Right ventricle myocardium superior (tissue), 1 donor: ENCODE measurements around the gene SKI. TPM values are rescaled to one million over a fixed set of nuclear protein-coding genes. Genes with fewer than 3 reads are reported as not detected.

ENCODE experiments used
- ATAC-seq: fragments of 200-7000 bp; cut with Tn5 transposase; one replicate; pipeline ENCODE4 v1.9.1; 2020; ENCODE audit warnings: mild to moderate bottlenecking; ENCODE audit not compliant: poor library complexity
- DNase-seq: peaks from one replicate; pipeline ENCODE4 v3.0.0-alpha.2; 2020
- intact Hi-C: fragments of 100-400 bp; cut with DNase I; formaldehyde crosslinking; loops from one replicate; pipeline ENCODE4 v1.11.2; 2022
- total RNA-seq: library from RNA; stranded (reverse); fragmentation: NEBNext Ultra II Directional; extraction: Animal tissue kit (Norgen Biotek cat#: 25700); gene quantifications from one replicate; pipeline ENCODE4 v1.2.1, GENCODE V29; 2021
- donor health status: DM: no; HTN: yes; CAD: no; lungs with severe emphysema.

Gene SKI
- total RNA-seq, 1 donor from 2014 or later: 35.1 TPM

DNA sequence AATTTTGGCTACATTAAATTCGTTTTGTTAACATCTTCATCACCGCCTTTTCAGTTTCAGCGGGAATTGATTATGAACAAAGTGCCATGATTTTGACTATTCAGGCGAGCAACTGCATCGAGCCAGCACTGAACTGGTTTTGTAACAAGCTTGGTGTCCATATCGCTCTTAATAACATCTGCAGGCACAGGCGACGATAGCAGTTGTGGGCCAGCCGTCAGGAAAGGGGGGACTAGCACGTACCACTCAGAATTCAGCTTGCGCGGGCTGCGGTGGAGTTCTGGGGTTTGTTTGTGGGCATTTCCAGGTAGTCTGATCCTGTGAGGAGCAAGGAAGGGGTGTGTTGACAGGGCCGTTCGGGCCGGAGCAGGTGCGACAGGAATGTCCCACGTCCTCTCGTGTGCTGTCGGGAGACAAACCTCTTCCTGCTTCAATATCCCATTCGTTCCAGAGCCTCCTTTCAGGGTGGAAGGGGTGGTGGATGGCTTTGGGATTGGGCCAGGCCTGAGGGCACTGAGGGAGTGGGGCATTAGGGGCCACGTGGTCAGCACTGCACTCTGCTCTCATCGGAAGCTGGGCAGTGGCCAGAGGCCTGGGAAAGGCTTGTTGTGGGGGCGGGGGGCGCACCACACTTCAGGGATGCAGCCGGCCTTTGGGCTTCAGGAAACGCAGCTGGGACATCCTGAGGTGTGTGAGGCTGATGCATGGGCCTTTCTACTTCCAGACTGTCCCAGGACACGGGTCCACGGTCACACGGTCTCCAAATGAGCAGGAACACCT, 39.1 kb downstream of the SKI start:
- DNase-seq (peak; percentile 51), ATAC-seq (no peak)
- intact Hi-C loops: no loop called here

DNA sequence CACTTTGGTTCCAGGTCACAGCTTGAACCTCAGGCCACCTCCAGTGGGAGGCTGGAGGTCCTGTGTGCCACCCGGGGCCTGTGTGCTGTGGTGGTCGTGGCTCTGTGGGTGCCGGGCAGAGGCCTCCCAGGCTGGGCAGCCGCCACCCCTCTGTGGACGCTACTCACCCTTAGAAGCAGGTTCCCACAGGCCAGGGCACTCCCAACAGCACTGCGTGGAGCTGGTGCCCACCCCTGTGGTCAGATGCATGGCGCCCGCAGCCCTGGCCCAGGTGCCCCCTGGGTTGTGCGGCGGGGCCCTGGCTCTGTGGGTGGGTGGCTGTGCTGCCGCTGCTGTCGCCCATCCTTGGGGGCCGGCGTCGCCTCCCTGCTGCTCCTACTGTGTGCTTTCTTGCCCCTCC, 39.7 kb downstream of the SKI start:
- DNase-seq: no peak
- intact Hi-C loops: no loop called here
- no peak for ATAC-seq

DNA sequence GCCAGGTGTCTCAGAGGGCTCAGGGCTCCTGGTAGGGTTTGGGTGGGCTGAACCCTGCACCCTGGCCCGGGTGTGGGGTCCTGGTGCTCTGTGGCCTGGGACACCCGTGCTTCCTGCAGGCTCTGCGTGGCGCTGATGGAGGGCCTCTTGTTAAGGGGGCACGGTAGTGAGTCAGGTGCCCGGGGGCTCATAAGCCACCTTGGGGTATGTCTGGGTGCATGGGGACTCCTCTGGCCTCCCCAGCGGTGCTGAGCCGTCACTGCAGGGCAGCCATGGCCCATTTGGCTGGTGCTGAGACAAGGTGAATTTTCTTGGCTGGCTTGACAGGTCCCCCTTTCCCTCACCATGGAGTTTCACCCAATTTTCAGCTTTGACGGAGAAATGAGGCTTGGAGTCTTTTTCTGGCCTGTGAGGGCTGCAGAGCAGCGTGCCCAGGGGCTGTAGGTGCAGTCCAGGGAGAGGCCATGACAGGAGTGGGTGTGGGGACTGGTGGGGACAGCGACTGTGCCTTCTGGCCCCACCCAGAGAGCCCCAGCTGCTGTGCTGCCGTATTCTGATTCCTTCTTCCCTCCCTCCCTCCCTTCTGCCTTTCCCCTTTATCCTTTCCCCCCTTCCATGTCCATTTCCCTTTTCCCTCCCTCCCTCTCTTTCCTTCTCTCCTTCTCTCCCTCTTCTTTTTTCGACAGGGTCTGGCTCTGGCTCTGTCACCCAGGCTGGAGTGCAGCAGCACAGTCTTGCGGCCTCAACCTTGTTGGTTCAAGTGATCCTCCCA, 40.4 kb downstream of the SKI start:
- ATAC-seq: no peak
- intact Hi-C loops: no loop called here

DNA sequence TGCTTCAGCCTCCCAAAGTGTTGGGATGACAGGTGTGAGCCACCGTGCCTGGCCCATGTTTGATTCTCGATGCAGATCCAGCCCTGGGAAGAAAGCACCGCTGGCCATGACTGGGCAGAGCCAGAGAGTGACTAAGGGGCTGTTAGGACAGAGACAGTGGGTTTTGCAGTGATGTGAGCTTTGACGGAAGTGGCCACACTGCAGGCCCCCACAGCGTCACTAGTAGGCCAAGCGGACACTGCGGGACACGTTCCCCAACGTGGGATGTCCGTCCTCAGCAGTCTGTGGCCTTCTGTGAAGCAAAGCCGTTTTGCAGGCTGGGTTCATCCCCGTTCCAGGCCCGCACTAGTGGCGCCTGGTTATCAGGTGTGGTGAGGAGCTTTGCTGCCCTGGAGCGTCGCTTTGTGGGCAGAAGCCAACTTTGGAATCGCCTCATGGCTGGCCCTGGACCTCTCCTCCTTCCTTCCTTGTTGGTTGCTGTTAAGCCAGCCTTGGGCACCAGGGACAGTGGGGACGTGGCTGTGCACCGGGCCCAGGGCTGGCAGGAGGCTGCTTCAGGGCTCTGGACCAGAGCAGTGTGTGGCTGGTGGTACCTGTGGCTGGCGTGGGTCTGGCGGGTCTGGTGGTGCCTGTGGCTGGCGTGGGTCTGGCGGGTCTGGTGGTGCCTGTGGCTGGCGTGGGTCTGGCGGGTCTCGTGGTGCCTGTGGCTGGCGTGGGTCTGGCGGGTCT, 41.2 kb downstream of the SKI start:
- ATAC-seq: no peak
- intact Hi-C loops: no loop called here
- DNase-seq: peak; percentile 43

More for the DNA sequence above, 40.4 kb downstream of the SKI start:
- peak; percentile 24 for DNase-seq

DNA sequence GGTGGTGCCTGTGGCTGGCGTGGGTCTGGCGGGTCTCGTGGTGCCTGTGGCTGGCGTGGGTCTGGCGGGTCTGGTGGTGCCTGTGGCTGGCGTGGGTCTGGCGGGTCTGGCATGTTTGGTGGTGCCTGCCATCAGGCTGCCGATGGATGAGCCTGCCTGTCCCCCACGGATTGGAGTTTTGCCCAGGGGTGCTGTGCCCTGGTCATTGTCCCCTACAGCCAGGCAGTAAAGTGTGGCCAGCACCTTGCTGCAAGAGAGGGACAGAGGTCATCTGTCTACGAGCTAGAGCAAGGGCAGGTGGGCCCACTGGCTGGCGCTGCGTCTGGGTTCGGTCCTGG, 41.8 kb downstream of the SKI start:
- no peak for ATAC-seq
- intact Hi-C loops: no loop called here
- no peak for DNase-seq

DNA sequence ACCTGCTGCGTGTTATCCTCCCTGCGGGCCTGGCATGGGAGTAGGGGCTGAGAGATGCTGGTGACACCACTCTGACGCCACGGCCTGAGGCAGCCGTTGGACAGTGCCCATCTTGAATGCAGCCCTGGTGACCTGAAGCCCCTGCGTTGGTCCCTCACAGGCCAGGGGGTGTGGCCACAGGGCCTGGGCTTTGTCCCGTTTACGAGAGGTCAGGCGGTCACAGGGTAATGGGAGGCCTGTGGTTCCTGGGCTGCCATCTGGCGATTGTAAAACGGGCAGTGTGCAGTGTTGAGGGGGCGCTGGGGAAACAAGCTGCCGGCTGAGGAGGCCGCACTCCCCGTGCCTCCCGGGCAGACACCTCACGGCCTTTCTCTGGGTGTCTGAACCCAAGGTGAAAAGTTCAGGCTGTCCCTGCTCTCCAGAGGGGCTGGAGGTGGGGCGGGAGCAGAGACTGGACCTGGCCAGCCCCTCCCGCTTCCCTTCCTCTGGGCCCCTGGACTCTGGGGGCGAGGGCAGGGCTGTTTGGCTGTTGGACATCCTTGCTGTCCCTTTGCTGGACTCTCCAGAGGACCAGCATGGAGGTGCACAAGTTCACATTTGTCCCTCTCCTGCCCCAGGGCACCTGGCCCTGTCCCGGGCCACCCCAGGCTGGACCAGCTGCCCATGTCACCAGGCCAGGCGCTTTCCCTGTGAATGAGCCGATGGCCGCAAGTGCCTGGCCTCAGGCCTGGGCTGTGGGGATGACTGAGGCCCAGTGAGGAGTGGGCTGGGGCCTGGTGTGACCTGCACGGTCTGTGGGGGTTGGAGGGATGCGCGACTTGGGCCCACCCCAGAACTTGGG, 42.4 kb downstream of the SKI start:
- intact Hi-C loops: no loop called here
- no peak for DNase-seq
- peak; percentile 7 for ATAC-seq

DNA sequence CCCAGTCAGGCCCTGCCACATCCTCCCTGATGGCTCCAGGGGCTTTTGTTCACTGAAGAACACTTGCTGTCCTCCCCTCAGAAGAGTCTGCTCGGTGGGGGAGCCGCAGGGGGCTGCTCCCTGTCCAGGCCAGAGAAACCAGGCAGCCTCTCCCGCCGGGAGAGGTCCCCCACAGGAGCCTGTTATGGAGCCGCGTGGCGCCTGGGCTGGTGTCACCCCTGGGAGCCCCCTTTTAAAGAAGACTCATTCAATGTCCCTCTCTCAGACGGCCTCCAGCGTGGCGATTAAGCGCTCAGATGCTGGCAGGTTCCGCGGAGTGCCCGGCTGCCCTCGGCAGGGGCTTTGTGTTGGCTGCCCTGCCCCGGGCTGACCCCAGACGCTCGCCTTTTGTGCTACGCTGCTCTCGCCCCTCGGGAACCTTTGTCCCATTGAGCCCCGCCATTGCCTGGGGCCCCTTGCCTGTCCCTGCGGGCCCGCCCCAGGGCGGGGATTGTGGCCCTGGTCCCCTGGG, 43.1 kb downstream of the SKI start:
- ATAC-seq: no peak
- no peak for DNase-seq
- intact Hi-C loops: no loop called here

DNA sequence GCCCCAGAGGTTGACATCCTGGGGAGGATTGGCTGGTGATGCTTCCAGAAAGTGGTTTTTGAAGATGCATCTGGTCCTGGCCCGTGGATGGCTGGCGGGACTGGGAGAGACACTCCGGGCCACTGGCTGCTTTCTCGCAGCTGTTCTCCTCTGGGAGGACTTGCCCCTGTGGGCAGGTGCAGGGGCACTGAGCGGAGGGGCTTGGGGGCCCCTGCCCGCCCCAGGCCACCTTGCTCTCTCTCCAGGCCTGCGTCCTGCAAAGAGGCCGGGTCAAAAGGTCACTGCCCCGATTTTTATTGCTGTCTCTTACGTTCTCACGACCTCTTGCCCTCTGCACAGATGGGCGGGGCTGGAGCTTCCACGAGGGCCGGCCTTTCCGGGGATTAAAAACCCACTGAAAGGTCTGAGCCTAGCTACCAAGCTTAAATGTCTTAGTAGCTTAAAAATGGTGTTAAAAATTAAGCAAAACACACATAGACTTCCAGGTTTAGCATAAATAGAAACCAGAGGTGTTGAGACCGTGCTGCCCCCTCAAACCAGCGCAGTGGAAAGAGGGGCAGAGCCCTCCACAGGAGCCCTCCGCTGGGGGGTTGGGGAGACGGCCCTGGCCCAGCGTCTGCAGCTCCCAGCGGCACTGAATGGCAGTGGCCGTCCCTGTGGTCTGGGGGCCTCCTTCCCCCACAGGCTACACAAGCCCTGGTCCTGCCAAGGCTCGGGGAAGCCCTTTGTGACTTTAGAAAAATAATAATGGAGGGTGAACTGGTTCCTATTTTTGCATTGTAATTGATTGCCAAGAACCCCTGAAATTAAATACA, 43.9 kb downstream of the SKI start:
- intact Hi-C loops: no loop called here
- ATAC-seq: no peak
- no peak for DNase-seq

DNA sequence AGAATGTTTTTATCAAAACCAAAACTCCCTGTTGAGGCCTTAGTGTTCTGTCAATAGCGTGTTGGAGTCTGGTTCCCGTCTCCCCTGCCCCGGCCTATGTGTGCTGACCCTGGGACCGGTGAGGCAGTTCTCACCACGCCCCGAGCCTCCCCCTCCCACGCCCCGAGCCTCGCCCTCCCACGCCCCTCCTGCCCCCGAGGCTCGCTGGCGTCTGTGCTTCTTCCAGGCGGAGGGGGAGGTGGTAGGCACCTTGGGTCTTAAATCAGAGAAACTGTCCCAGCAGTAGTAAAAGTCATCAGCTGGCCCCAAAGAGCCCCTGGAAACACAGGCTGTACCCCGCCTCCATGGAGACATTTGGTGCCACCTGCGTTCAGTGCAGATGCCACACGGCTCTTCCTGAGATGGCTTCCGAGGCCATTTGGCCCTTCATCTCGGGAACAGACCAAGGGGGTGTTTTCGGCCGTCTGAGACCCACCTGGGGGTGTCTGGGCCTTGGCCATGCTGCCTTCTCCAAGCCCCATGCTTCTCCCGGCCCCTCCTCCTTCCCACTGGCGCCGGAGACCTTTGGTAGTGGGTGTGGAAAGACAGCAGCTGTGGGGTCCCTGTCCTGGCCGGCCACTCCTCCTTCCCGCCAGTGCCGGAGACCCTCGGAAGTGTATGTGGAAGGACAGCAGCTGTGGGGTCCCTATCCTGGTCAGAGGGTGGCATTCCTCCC, 44.7 kb downstream of the SKI start:
- no peak for DNase-seq

DNA sequence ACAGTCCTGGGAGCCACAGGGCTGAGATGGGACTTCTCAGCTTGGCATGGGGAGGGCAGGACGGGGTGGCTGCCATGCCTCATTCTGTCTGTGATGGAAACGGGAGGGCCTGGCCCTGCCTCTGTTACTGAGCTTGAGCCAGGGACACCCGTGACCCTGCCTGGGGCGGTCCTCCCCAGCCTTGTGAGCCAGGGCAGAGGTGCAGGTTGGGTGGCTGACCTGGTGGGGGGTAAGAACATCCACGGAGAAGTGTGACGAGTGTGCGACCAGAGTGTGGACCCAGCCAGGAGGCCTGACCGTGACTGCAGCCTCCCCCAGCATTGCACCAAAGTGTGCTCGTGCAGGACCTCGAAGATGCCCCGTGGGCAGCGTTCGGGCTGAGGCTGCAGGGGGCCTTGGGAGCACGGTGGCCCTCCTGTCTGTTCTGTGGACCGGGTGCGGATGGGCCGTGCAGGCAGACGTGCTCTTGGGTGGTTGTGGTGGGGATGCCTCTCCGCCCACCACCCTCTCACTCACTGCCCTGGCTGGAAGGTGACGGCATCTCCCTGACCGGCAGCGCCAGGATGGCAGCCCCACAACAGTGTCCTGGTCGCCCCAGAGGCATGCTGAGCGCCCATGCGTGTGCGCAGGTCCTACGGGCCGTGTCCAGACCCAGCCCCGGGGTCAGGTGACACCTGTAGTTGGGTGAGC, 45.4 kb downstream of the SKI start:
- intact Hi-C loops: no loop called here
- DNase-seq (no peak), ATAC-seq (peak; percentile 25)

More for the DNA sequence above, 44.7 kb downstream of the SKI start:
- intact Hi-C loops: no loop called here
- ATAC-seq: no peak

DNA sequence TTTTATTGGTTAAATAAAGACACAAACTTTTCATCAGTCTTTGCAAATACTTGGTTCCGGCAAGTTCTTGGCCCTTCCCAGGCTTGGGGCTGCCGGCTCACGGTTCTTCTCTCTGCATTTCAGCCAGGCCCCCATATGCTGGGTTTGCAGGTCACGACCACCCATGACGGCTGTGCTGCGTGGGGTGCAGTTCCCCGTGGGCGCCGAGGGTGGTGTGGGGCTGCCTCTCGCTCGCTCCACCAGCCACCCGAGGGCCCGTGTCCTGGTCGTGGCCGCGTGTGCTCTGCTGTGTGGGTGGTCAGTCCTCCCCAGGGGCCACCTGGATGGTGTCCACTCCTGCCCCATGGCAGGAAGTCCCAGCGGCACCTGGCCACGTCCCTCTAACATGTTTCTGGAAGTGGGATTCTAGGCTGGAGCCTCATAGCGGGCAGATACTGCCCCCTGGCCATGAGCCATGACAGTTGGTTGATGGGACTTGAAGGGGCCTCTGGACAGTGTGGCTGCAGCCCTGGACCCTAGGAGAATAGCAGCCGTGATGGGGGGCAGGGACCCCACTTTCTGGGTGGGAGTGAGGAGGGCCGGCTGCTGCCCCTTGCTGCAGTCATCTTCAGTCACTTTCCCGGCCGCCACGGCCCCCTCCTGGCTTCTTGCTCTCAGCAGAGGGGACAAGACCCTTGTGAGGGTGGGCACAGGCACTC, 46.3 kb downstream of the SKI start:
- DNase-seq: no peak
- no peak for ATAC-seq
- intact Hi-C loops: no loop called here

DNA sequence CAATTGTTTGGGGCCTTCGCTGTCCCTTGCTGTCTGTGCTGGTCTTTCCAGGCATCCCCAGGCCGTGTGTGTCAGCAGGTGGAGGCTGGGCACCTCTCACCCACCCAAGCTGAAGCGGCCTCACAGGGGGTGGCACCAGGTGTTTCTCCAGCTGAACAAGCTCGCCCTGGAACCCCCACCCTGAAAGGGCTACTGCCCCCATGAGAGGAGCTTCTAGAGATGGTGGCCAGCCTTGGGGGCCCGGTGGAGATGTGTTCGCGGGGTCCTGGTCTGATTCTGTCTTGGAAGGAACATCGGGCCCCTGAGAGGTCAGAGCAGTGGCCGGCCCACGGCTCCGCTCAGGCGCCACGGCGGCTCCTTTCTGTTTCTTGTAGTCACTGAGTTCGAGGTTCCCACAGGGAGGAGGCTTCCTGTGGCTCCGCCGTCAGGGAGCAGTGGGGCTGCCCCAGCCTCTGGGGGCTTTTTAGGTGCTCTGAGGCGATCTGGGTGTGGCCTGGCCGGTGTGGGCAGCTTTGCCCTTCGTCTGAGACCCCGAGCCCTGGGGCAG, 46.9 kb downstream of the SKI start:
- ATAC-seq (no peak), DNase-seq (no peak)
- intact Hi-C loops: no loop called here

DNA sequence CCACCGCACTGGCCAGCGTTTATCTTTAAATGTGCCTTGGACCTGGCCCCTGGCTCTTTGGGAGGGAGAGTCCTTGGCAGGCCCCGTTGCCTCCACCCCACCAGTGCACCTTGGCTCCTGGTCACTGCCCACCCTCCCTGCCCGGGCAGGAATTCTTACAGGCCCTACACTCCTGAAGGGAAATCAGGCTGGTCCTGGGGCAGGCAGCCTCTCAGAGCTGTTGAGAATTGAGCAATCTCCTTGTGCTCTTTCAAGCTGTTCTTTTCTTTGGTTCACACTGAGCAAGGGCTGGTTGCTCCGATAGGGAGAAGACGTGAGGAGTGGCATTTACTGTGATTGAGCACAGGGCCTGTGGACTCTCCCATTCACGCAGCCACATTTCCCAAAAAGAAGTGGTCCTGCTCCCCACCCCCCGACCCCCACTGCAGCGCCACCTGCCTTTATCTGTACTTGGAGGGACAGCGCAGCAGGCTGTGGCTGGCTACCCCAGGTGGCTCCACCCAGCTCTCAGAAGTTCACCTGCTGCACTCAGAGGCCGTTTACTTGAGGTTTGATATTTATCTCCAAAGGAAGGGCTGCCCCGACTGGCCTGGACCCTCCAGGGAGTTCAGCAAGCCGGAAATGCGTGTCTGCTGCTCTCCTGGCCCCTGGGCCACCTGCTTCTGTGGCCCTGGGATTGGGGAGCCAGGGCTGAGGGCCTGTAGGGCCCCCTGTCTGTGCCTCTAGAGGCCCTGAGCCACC, 47.8 kb downstream of the SKI start:
- DNase-seq (no peak), ATAC-seq (peak; percentile 53)
- intact Hi-C loops: no loop called here

DNA sequence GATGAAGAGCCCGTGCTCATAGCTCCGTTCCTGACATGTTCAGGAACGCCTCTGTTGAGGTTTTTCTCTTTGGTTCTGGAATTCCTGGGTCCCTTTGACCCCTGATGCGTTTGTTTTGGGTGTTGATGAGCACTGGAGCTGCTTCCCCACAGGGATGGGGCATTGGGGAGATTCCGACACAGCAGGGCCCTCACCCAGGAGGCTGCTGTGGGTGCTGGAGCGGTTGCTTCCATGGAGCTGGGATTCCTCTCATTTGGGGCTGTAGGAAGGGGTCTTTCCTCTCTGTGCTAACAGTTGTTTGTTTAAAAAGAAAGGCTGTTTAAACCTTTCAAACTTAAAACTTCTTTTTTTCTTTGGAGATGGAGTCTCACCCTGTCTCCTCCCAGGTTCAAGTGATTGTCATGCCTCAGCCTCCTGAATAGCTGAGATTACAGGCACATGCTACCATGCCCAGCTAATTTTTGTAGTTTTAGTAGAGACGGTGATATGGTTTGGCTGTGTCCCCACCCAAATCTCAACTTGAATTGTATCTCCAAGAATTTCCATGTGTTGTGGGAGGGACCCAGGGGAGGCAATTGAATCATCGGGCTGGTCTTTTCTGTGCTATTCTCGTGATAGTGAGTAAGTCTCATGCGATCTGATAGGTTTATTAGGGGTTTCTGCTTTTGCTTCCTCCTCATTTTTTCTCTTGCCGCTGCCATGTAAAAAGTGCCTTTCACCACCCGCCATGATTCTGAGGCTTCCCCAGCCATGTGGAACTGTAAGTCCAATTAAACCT, 48.9 kb downstream of the SKI start:
- DNase-seq (peak; percentile 20), ATAC-seq (no peak)
- intact Hi-C loops: no loop called here
